Lower leg skin (tissue), 4 donors: ENCODE data around the gene ZP1. TPM values are rescaled to one million over a fixed set of nuclear protein-coding genes. Genes with fewer than 3 reads are reported as not detected.
A peak's percentile ranks its signal among the peaks of the same experiment; 100 is the strongest.

Experiments
- DNase-seq, 2 donors: peaks; one replicate each; pipeline ENCODE4 v3.0.0-alpha.2; 2019; ENCODE audit warnings: low spot score in 2 of 2
- H3K4me3 ChIP-seq: fragments of 200-600 bp; sonication (generic); 2 replicates; pipeline ENCODE4 v1.5.1; 2017; ENCODE audit warnings: mild to moderate bottlenecking, low read depth; ENCODE audit not compliant: poor library complexity, severe bottlenecking
- POLR2A ChIP-seq, 2 donors: fragments of 450-650 bp; IDR thresholded peaks; one replicate each; pipeline ENCODE4 v1.6.1; 2016 to 2017; ENCODE audit warnings: antibody characterized with exemption in 2 of 2, mild to moderate bottlenecking in 1 of 2, moderate library complexity in 1 of 2
- WGBS, 2 donors: methylation state at CpG; one replicate each; pipeline ENCODE4 v1.1.5; 2018; 5-methylcytosine and 5-hydroxymethylcytosine counted together
- intact Hi-C: fragments of 100-400 bp; cut with DNase I; formaldehyde crosslinking; loops from one replicate; pipeline ENCODE4 v1.15.0; 2023; ENCODE audit warnings: low total_unique reads
- total RNA-seq, 4 donors: library from RNA; depleted of rRNA; stranded (reverse); fragments of >200 nt; gene quantifications; one replicate each; pipeline ENCODE4 v1.1.0, GENCODE V29; 2016
- TF ChIP-seq, protein P1 (sequence below), 3 donors: fragments of 450-650 bp; IDR thresholded peaks; one replicate each; pipeline ENCODE4 v1.5.1; 2016; ENCODE audit warnings: antibody characterized with exemption in 3 of 3, mild to moderate bottlenecking in 3 of 3, moderate library complexity in 2 of 3

ZP1 gene
- total RNA-seq, 4 donors from 2014 or later: 0.25 to 0.26 TPM; not detected in 2

DNA sequence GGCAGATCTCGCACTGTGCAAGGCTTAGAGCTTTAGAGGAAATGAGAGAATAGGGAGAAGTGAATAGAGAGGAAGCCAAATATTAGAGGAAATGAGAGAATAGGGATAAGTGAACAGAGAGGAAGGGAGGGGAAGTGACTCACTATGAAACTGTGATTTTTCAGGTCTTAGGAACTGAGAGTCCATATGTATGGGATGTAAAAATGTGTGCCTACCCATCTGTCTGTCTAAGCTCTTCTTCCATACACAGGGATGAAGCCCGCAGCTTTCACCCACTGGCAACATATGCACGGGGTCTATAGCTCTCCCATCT is 31.9 kb upstream of the ZP1 start:
- intact Hi-C loops: no loop called here
- WGBS, 2 donors: 64 to 85% methylated on average over 3 of the region's 3 CpGs
- no peak overlapping the region for H3K4me3 ChIP-seq
- TF ChIP-seq, protein P1, sequence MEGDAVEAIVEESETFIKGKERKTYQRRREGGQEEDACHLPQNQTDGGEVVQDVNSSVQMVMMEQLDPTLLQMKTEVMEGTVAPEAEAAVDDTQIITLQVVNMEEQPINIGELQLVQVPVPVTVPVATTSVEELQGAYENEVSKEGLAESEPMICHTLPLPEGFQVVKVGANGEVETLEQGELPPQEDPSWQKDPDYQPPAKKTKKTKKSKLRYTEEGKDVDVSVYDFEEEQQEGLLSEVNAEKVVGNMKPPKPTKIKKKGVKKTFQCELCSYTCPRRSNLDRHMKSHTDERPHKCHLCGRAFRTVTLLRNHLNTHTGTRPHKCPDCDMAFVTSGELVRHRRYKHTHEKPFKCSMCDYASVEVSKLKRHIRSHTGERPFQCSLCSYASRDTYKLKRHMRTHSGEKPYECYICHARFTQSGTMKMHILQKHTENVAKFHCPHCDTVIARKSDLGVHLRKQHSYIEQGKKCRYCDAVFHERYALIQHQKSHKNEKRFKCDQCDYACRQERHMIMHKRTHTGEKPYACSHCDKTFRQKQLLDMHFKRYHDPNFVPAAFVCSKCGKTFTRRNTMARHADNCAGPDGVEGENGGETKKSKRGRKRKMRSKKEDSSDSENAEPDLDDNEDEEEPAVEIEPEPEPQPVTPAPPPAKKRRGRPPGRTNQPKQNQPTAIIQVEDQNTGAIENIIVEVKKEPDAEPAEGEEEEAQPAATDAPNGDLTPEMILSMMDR (IDR thresholded peaks at IDR 0.05): no peak
- no peak for TF ChIP-seq POLR2A (IDR thresholded peaks at IDR 0.05)
- DNase-seq: no peak

DNA sequence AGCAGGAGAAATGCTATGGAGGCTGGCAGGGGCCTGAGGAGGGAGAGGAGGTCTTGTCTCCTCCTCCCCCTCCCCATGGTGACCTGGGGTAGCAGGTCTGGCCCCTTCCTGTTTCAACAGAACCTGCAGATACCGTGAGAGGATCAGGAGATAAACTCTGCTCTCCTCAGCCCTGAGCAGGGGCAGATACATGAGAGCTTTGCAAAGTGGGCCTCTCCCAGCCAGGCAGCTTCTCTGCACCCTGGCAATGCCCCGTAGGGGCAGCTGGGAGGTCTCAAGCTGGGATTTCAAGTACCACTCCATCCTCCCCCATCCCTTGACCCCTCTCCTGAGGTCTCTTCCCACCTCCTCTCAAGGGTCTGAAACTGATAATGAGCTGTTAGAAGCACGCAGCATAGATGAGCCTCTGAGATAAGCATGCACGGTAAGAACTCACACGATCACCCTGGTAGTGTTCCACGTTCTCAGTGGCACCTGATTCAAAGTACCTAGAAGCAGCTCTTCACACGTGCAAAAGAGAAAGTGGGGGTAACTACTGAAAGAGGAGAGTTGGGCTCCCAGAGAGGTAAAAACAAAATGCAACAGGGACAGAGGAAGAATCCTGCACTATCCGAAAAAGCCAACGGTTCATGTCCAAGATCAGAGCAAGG is 30.4 kb upstream of the ZP1 start:
- TF ChIP-seq, protein P1 (IDR thresholded peaks at IDR 0.05): no peak
- no peak for TF ChIP-seq POLR2A (IDR thresholded peaks at IDR 0.05)
- H3K4me3 ChIP-seq: no peak overlapping the region
- 64 to 75% methylated on average over 8 to 9 of the region's 9 CpGs for WGBS, 2 donors
- no peak for DNase-seq
- intact Hi-C loops: no loop called here

DNA sequence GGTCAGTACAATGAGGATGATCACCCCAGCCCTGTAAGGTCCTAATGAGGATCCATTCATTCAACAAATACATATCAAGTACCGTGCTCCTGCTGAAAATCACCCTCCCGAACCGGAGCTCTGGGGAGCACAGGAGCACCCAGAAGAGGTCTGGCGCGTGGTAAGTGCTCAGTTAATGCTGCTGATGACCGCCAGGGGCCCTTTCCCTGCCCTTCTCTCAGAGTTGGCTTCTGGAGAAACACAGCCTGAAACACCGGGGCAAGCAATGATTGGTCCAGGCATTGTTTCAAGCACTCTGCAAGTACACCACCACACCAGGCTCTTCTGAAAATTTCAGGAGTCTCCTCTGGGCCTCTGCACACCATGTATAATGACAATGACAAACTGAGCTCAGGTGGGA is 29.2 kb upstream of the ZP1 start:
- TF ChIP-seq POLR2A (IDR thresholded peaks at IDR 0.05): no peak
- TF ChIP-seq, protein P1 (IDR thresholded peaks at IDR 0.05): no peak
- WGBS, 2 donors: 77 to 88% methylated on average over 4 to 7 of the region's 7 CpGs
- intact Hi-C loops: no loop called here
- no peak for DNase-seq
- no peak overlapping the region for H3K4me3 ChIP-seq

DNA sequence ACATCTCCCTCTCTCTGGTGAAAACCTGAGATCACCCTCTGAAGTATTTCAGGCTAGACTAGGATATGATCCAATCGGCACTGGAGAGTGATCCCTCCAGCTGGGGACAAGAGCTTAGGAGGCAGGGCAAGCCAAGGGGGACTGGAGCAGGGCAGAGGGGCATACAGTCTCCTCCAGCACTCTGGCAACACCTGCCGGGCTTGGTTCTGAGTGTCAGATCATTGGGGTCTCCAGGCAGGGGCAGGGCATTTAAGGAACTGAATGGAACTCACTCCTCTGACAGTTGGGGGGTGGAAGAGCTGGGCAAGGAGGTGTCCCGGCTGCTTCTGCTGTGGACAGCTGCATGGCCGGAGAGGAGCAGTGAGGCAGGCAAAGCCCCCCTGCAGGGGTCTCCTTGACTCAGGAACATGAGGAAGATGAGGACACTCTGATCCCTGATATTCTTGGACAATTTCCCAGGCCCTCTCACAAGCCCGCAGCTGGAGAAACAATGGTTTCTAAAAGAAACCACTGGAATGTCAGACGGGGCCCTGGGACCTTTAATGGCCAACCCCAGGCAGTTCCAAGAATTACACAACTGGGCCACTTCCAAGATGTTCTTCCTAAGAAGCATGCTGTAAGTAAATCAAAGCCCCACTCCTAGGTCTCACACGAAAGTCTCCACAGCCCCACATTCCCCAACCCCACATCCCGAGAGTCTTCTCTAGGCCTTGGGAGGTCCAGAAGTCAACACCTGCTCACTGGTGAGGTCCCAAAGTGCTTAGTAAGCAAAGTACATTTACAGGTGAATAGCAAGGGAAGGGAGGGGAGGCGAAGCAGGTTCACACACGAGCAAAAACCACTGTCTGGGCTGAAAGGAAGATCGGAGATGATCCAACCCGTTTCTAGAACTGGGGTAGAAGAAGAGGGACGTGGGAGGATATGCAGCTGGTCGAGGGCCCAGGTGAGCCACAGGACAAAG is 26.6 kb upstream of the ZP1 start:
- no peak overlapping the region for H3K4me3 ChIP-seq
- intact Hi-C loops: loop anchor here (5.0 to 10.0 kb wide), 2 partner anchors 42 to 294 kb away; no protein-coding TSS in a partner anchor
- WGBS, 2 donors: 56 to 70% methylated on average over 13 to 14 of the region's 14 CpGs
- no peak for TF ChIP-seq POLR2A (IDR thresholded peaks at IDR 0.05)
- TF ChIP-seq, protein P1 (IDR thresholded peaks at IDR 0.05): no peak
- peak in 1 of 2 donors; percentile 35 for DNase-seq

DNA sequence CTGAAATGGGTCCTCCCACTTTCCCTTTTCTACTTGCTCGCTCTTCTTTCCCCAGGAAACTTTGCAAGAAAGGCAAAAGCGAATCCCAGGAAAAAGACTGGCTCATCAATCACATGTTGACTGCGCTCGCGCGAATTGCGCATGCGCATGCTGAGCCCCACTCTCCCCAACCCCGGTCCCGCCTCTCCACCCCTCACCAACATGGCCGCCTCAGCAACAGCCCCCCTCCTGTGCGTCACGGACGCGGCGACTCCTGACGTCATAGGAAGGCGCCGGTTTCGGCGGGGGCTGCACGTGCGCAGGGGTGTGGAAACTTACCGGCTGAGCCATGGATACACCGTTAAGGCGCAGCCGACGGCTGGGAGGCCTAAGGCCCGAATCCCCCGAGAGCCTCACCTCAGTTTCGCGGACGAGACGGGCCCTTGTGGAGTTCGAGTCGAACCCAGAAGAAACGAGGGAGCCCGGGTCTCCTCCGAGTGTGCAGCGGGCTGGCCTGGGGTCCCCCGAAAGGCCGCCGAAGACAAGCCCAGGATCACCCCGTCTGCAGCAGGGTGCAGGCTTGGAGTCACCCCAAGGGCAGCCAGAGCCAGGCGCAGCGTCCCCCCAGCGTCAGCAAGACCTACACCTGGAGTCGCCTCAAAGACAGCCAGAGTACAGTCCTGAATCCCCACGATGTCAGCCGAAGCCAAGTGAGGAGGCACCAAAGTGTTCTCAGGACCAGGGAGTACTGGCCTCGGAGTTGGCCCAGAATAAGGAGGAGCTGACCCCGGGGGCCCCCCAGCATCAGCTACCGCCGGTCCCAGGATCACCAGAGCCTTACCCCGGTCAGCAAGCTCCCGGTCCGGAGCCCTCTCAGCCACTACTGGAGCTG is 25.3 kb upstream of the ZP1 start, which contains the start of gene CCDC86:
Gene CCDC86, plus strand, starts transcription at position 317 of the 871 bp plus-strand sequence. Its CDS starts 12 bp downstream, at position 329.
- peak within 1 kb of the TSS; percentile 61 for H3K4me3 ChIP-seq
- TF ChIP-seq POLR2A (IDR thresholded peaks at IDR 0.05): no peak
- TF ChIP-seq, protein P1 (IDR thresholded peaks at IDR 0.05): no peak
- peak; percentile 95 to 100 for DNase-seq
- intact Hi-C loops: loop anchor here (5.0 to 10.0 kb wide), 2 partner anchors 40 to 293 kb away; no protein-coding TSS in a partner anchor
- WGBS, 2 donors: 0 to 1% methylated on average over 28 to 51 of the region's 57 CpGs
